ENCODE data around the gene NTRK2.
"Not testable (repeated sequence)": the region's sequence is repeated elsewhere in the genome, so short reads cannot be mapped to it uniquely, and the experiment has no call there.

- not testable (repeated sequence) for TF ChIP-seq CTCF (IDR thresholded peaks at IDR 0.05 in 4 of 5, conservative IDR thresholded peaks at IDR 0.05 in 1 of 5); POLR2A (IDR thresholded peaks at IDR 0.05)
These were observed 229.1 kb downstream of the NTRK2 start for GRCh38 chr9:84898618-84899017.
